ENCODE measurements around the gene HOOK1. TPM values are rescaled to one million over a fixed set of nuclear protein-coding genes. Genes with fewer than 3 reads are reported as not detected.
"Not testable (repeated sequence)": the region's sequence is repeated elsewhere in the genome, so short reads cannot be mapped to it uniquely, and the experiment has no call there.

Gene HOOK1
- total RNA-seq, 2 experiments from 2014 or later = 8.6 to 11.1 TPM

GRCh38 chr1:59917026-59917784 lies 102.5 kb downstream of the HOOK1 start:
- no peak overlapping the region for H3K27ac Mint-ChIP-seq

GRCh38 chr1:59917785-59918180 lies 103.0 kb downstream of the HOOK1 start:
- DNase-seq (no peak), ATAC-seq (ENCODE audit: low read depth) (no peak)
- no peaks in the 10 kb centered on the region for H3K27me3 Mint-ChIP-seq
- H3K36me3 Mint-ChIP-seq = peaks cover 10% of the 10 kb centered on the region
- H3K27ac Mint-ChIP-seq = no peak overlapping the region
- H3K4me3 Mint-ChIP-seq = no peak overlapping the region
- no peaks in the 10 kb centered on the region for H3K9me3 Mint-ChIP-seq
- POLR2A ChIA-PET = no interaction called here
- peaks cover 8% of the 10 kb centered on the region for H3K4me1 Mint-ChIP-seq

More at GRCh38 chr1:59917026-59917784, 102.5 kb downstream of the HOOK1 start:
- Mint-ChIP-seq H3K9me3 (no peaks in the 10 kb centered on the region), H3K36me3 (peaks cover 10% of the 10 kb centered on the region), H3K4me3 (no peak overlapping the region), H3K4me1 (peaks cover 8% of the 10 kb centered on the region), H3K27me3 (no peaks in the 10 kb centered on the region)
- DNase-seq (no peak), ATAC-seq (ENCODE audit: low read depth) (no peak)
- POLR2A ChIA-PET = no interaction called here

GRCh38 chr1:59919746-59920145 lies 105.0 kb downstream of the HOOK1 start:
- peaks cover under 1% of the 10 kb centered on the region for H3K9me3 Mint-ChIP-seq
- no peak for DNase-seq
- ATAC-seq (ENCODE audit: low read depth) = no peak
- peaks cover 8% of the 10 kb centered on the region for H3K4me1 Mint-ChIP-seq
- H3K4me3 Mint-ChIP-seq = no peak overlapping the region
- H3K27ac Mint-ChIP-seq = no peak overlapping the region
- POLR2A ChIA-PET = no interaction called here
- H3K27me3 Mint-ChIP-seq = no peaks in the 10 kb centered on the region
- peaks cover 14% of the 10 kb centered on the region for H3K36me3 Mint-ChIP-seq

- H3K4me3 Mint-ChIP-seq; ATAC-seq (ENCODE audit: low read depth); DNase-seq; POLR2A ChIA-PET; H3K27ac Mint-ChIP-seq; H3K27me3 Mint-ChIP-seq; H3K9me3 Mint-ChIP-seq: not testable (repeated sequence)
- Mint-ChIP-seq H3K36me3 (peaks cover 16% of the 10 kb centered on the region), H3K4me1 (peaks cover 16% of the 10 kb centered on the region)
These were observed 106.6 kb downstream of the HOOK1 start for GRCh38 chr1:59921258-59921899.

- POLR2A ChIA-PET = no interaction called here
- no peak overlapping the region for H3K4me3 Mint-ChIP-seq
- H3K27me3 Mint-ChIP-seq = peaks cover 21% of the 10 kb centered on the region
- H3K36me3 Mint-ChIP-seq = peaks cover 16% of the 10 kb centered on the region
- peaks cover 1% of the 10 kb centered on the region for H3K9me3 Mint-ChIP-seq
- DNase-seq (no peak), ATAC-seq (ENCODE audit: low read depth) (no peak)
- no peak overlapping the region for H3K27ac Mint-ChIP-seq
- peaks cover 21% of the 10 kb centered on the region for H3K4me1 Mint-ChIP-seq
These were observed 109.9 kb downstream of the HOOK1 start for GRCh38 chr1:59924653-59925052.

Other genes with a start within 250 kb of the HOOK1 start
- gene CYP2J2, start 111.8 kb downstream of the HOOK1 start, total RNA-seq = 1 to 10 TPM; 2.9 to 3.6 TPM